SK-N-SH (cell line): ENCODE results near the gene CENPX. TPM values are rescaled to one million over a fixed set of nuclear protein-coding genes. Genes with fewer than 3 reads are reported as not detected.

Experiments used
- CTCF ChIA-PET: fragments of 300-600, 350-600 bp; formaldehyde crosslinking; extraction: SDS; loops from one replicate; lab custom pipeline; 2021; lab: Yijun Ruan, JAX
- POLR2A ChIA-PET: fragments of 350-600 bp; sonication (Branson Sonifier 250); formaldehyde crosslinking; extraction: SDS; loops from one replicate; lab custom pipeline; 2020; ENCODE audit warnings: antibody characterized with exemption, inconsistent platforms; lab: Yijun Ruan, JAX
- DNase-seq: peaks from one replicate; pipeline ENCODE4 v3.0.0; 2012
- H2AFZ ChIP-seq: fragments of 200-600 bp; sonication (generic); 2 replicates; pipeline ENCODE4 v1.8.1; 2016; ENCODE audit warnings: antibody characterized with exemption, mild to moderate bottlenecking, low read depth
- H3F3A ChIP-seq: fragments of 200-600 bp; sonication (generic); replicated peaks from 2 replicates; pipeline ENCODE3; 2016; ENCODE audit warnings: antibody characterized with exemption, mild to moderate bottlenecking; ENCODE audit not compliant: insufficient read depth
- H3K27ac ChIP-seq, 2 experiments: fragments of 200-500 bp in 1 of 2; fragments of 200-600 bp in 1 of 2; sonication (Bioruptor generic) in 1 of 2; sonication (generic), shearing (Covaris generic) in 1 of 2; 2 replicates each; pipeline versions ENCODE4 v1.5.1 to v1.6.1; 2014 to 2016; ENCODE audit warnings: low read depth in 2 of 2, inconsistent platforms in 1 of 2, low read length in 1 of 2, mild to moderate bottlenecking in 1 of 2, mixed read lengths in 1 of 2
- H3K27me3 ChIP-seq: fragments of 200-600 bp; sonication (generic), shearing (Covaris generic); 2 replicates; pipeline ENCODE4 v1.6.1; 2016; ENCODE audit warnings: mixed run types; ENCODE audit not compliant: insufficient read depth
- H3K36me3 ChIP-seq, 2 experiments: fragments of 200-500 bp in 1 of 2; fragments of 200-600 bp in 1 of 2; sonication (Bioruptor generic) in 1 of 2; sonication (generic) in 1 of 2; replicated peaks in 1 of 2; 2 replicates each; pipeline versions ENCODE3 to v1.5.1; 2014 to 2016; ENCODE audit warnings: low read length in 1 of 2, mild to moderate bottlenecking in 1 of 2; ENCODE audit not compliant: insufficient read depth in 2 of 2, control insufficient read depth in 1 of 2
- H3K4me1 ChIP-seq, 2 experiments: fragments of 200-500 bp in 1 of 2; fragments of 200-600 bp in 1 of 2; sonication (Bioruptor generic) in 1 of 2; sonication (generic), shearing (Covaris generic) in 1 of 2; 2 replicates each; pipeline versions ENCODE4 v1.5.1 to v1.6.1; 2014 to 2016; ENCODE audit warnings: low read depth in 1 of 2, low read length in 1 of 2, mixed run types in 1 of 2; ENCODE audit not compliant: insufficient read depth in 2 of 2, control insufficient read depth in 1 of 2
- H3K4me2 ChIP-seq: fragments of 200-600 bp; sonication (generic), shearing (Covaris generic); 2 replicates; pipeline ENCODE4 v1.6.1; 2017; ENCODE audit warnings: mixed run types
- H3K4me3 ChIP-seq, 2 experiments: fragments of 200-500 bp in 1 of 2; fragments of 200-600 bp in 1 of 2; sonication (Bioruptor generic) in 1 of 2; sonication (generic), shearing (Covaris generic) in 1 of 2; 2 replicates each; pipeline versions ENCODE4 v1.5.1 to v1.8.1; 2014 to 2016; ENCODE audit warnings: low read depth in 2 of 2, inconsistent platforms in 1 of 2, low read length in 1 of 2, mild to moderate bottlenecking in 1 of 2, mixed read lengths in 1 of 2, moderate library complexity in 1 of 2
- H3K79me2 ChIP-seq: fragments of 200-600 bp; sonication (generic); 2 replicates; pipeline ENCODE4 v1.8.1; 2017; ENCODE audit warnings: mild to moderate bottlenecking; ENCODE audit not compliant: insufficient read depth
- H3K9ac ChIP-seq: fragments of 200-600 bp; sonication (generic); 2 replicates; pipeline ENCODE4 v1.6.1; 2017; ENCODE audit warnings: mixed run types
- H3K9me2 ChIP-seq: fragments of 200-600 bp; sonication (generic); 2 replicates; pipeline ENCODE4 v1.6.1; 2017; ENCODE audit warnings: mixed run types
- H3K9me3 ChIP-seq: fragments of 200-600 bp; sonication (generic); 2 replicates; pipeline ENCODE4 v1.6.1; 2017; ENCODE audit warnings: mixed run types, mild to moderate bottlenecking, moderate library complexity
- H4K20me1 ChIP-seq: fragments of 200-600 bp; sonication (generic); 2 replicates; pipeline ENCODE4 v1.6.1; 2017; ENCODE audit warnings: mild to moderate bottlenecking, mixed run types; ENCODE audit not compliant: insufficient read depth
- CHD2 ChIP-seq: fragments of 150-350 bp; IDR thresholded peaks from 2 replicates; pipeline ENCODE4 v1.6.1; 2018; ENCODE audit warnings: low read length; ENCODE audit not compliant: partially characterized antibody
- ELF1 ChIP-seq: IDR thresholded peaks from 2 replicates; pipeline ENCODE4 v1.4.0; 2012
- EZH2phosphoT487 ChIP-seq: fragments of 200-600 bp; sonication (generic); IDR thresholded peaks from 2 replicates; pipeline ENCODE4 v1.6.1; 2017; ENCODE audit warnings: low read depth, mixed run types, mild to moderate bottlenecking, antibody characterized with exemption, moderate library complexity, borderline replicate concordance
- FOSL2 ChIP-seq: IDR thresholded peaks from 2 replicates; pipeline ENCODE4 v1.4.0; 2012; ENCODE audit warnings: low read depth, mild to moderate bottlenecking, moderate library complexity, borderline replicate concordance
- GABPA ChIP-seq: IDR thresholded peaks from 2 replicates; pipeline ENCODE4 v1.4.0; 2012; ENCODE audit warnings: low read depth, mild to moderate bottlenecking
- GATA2 ChIP-seq: sonication (generic); formaldehyde crosslinking; IDR thresholded peaks from 2 replicates; pipeline ENCODE4 v1.5.0; 2020; ENCODE audit warnings: mild to moderate bottlenecking, missing genetic modification reagents
- JUND ChIP-seq: IDR thresholded peaks from 2 replicates; pipeline ENCODE4 v1.4.0; 2012
- MAX ChIP-seq: IDR thresholded peaks from 2 replicates; pipeline ENCODE4 v1.4.0; 2012; ENCODE audit warnings: low read depth
- MEF2A ChIP-seq: IDR thresholded peaks from 2 replicates; pipeline ENCODE4 v1.4.0; 2012; ENCODE audit warnings: low read depth, borderline replicate concordance
- MXI1 ChIP-seq: IDR thresholded peaks from 2 replicates; pipeline ENCODE4 v1.6.1; 2012; ENCODE audit warnings: mild to moderate bottlenecking, low read depth, low read length, improper control_type of control experiment
- NFIC ChIP-seq: IDR thresholded peaks from 2 replicates; pipeline ENCODE4 v1.4.0; 2012; ENCODE audit warnings: borderline replicate concordance
- POLR2AphosphoS5 ChIP-seq: IDR thresholded peaks from 2 replicates; pipeline ENCODE4 v1.6.1; 2012; ENCODE audit warnings: low read depth, low read length
- SIN3A ChIP-seq: IDR thresholded peaks from 2 replicates; pipeline ENCODE4 v1.6.1; 2012; ENCODE audit warnings: low read depth, mild to moderate bottlenecking, low read length, moderate library complexity, borderline replicate concordance
- SMC3 ChIP-seq: IDR thresholded peaks from 2 replicates; pipeline ENCODE4 v1.6.1; 2012; ENCODE audit warnings: low read depth, low read length, improper control_type of control experiment
- TAF1 ChIP-seq: IDR thresholded peaks from 2 replicates; pipeline ENCODE4 v1.6.1; 2012; ENCODE audit warnings: low read depth, mild to moderate bottlenecking, low read length, moderate library complexity, borderline replicate concordance
- TCF12 ChIP-seq: IDR thresholded peaks from 2 replicates; pipeline ENCODE4 v1.4.0; 2012
- USF2 ChIP-seq: fragments of 150-350 bp; IDR thresholded peaks from 2 replicates; pipeline ENCODE4 v1.6.1; 2017; ENCODE audit warnings: antibody characterized with exemption, low read length, low read depth, borderline replicate concordance
- YY1 ChIP-seq: IDR thresholded peaks from 2 replicates; pipeline ENCODE4 v1.4.0; 2012; ENCODE audit warnings: low read depth, mild to moderate bottlenecking
- WGBS: methylation state at CpG from one replicate; pipeline ENCODE4 v1.1.6; 2017; ENCODE audit warnings: low lambda C conversion rate; 5-methylcytosine and 5-hydroxymethylcytosine counted together
- polyA plus RNA-seq, 3 experiments: library from polyadenylated mRNA; depleted of rRNA; stranded (reverse); fragments of >200 nt; gene quantifications; 2 replicates each; pipeline ENCODE4 v1.2.3, GENCODE V29; 2012
- TF ChIP-seq, protein P1 (sequence below): IDR thresholded peaks from 2 replicates; pipeline ENCODE4 v1.6.1; 2012; ENCODE audit warnings: mild to moderate bottlenecking, low read depth, low read length, moderate library complexity
- TF ChIP-seq, protein P2 (sequence below): IDR thresholded peaks from 2 replicates; pipeline ENCODE4 v1.4.0; 2012; ENCODE audit warnings: low read depth, borderline replicate concordance

The CENPX gene
- polyA plus RNA-seq, 1 of the 3 experiments (the other 2 are of a cell fraction), result 255 TPM

- peak overlapping the region; percentile 81 to 95 for H3K4me3 ChIP-seq
- peaks cover 26% of the 10 kb centered on the region for H3K79me2 ChIP-seq
- TF ChIP-seq FOSL2 (no peak), MEF2A (no peak), MAX (peak; percentile 38; the same call in 1 of the 2 replicates), NFIC (no peak), GABPA (no peak), SIN3A (0 out of 2 replicates have a peak, but pooled peaks have one; percentile 56), MXI1 (peak; percentile 90), CHD2 (peak; percentile 71), JUND (no peak)
- 2% methylated on average over 18 of the region's 47 CpGs for WGBS
- no peaks in the 10 kb centered on the region for H3K27me3 ChIP-seq
- H3K36me3 ChIP-seq, result peaks cover 12 to 39% of the 10 kb centered on the region in 2 experiments
- H2AFZ ChIP-seq, result no peak overlapping the region
- H3K4me1 ChIP-seq, result peaks cover 12 to 21% of the 10 kb centered on the region in 2 experiments; a peak in 2 of 4 replicates
- H3K9me2 ChIP-seq, result no peaks in the 10 kb centered on the region
- H3K9me3 ChIP-seq, result no peaks in the 10 kb centered on the region
- H3F3A ChIP-seq, result peaks cover 12% of the 10 kb centered on the region
- H3K4me2 ChIP-seq, result peak overlapping the region; percentile 100
- ChIA-PET CTCF (interaction anchor here (0.7 to 8.0 kb wide), 7 partner anchors 9 to 90 kb away, joined by 3 to 47 read pairs (median 4); partner anchors contain the start of genes DCXR, GPS1, RAC3 and RFNG), POLR2A (interaction anchor here (0.6 to 1.0 kb wide), 3 partner anchors 13 to 34 kb away, joined by 3 read pairs; partner anchors contain the start of gene DCXR)
- no peak for DNase-seq
- no peaks in the 10 kb centered on the region for H4K20me1 ChIP-seq
- H3K27ac ChIP-seq, result peak overlapping the region in 1 of 2 experiments; percentile 24; a peak in 1 of 4 replicates
- H3K9ac ChIP-seq, result peak overlapping the region; percentile 89
Measured at GRCh38 chr17:82065193-82065637, 42.5 kb upstream of the CENPX start.

GRCh38 chr17:82064433-82065192 lies 41.9 kb upstream of the CENPX start:
- H3K27ac ChIP-seq, result no peak overlapping the region
- peaks cover 16 to 45% of the 10 kb centered on the region in 2 experiments for H3K36me3 ChIP-seq
- H2AFZ ChIP-seq, result no peak overlapping the region
- no peak for DNase-seq
- ChIA-PET POLR2A (interaction anchor here (0.6 kb wide), 1 partner anchor 34 kb away, joined by 3 read pairs; no protein-coding TSS in a partner anchor), CTCF (interaction anchor here (1.2 to 8.0 kb wide), 6 partner anchors 8 to 43 kb away, joined by 3 to 47 read pairs (median 6); partner anchors contain the start of genes DCXR, GPS1, RAC3 and RFNG)
- peaks cover 18% of the 10 kb centered on the region for H3F3A ChIP-seq
- no peaks in the 10 kb centered on the region for H3K9me2 ChIP-seq
- no peaks in the 10 kb centered on the region for H3K27me3 ChIP-seq
- peaks cover 26% of the 10 kb centered on the region for H3K79me2 ChIP-seq
- no peaks in the 10 kb centered on the region for H3K9me3 ChIP-seq
- 28% methylated on average over 21 of the region's 36 CpGs for WGBS
- H3K4me1 ChIP-seq, result peaks cover 12 to 21% of the 10 kb centered on the region in 2 experiments; a peak in 2 of 4 replicates
- H3K9ac ChIP-seq, result peak overlapping the region; percentile 89
- peak overlapping the region; percentile 100 for H3K4me2 ChIP-seq
- H4K20me1 ChIP-seq, result no peaks in the 10 kb centered on the region
- peak overlapping the region; percentile 81 to 95 for H3K4me3 ChIP-seq
- TF ChIP-seq SMC3 (no peak), JUND (no peak), TCF12 (no peak), ELF1 (no peak), EZH2phosphoT487 (no peak), GATA2 (CRISPR knock-in tag) (no peak), POLR2AphosphoS5 (no peak), USF2 (no peak), YY1 (no peak), TAF1 (no peak)
- TF ChIP-seq, protein P1, sequence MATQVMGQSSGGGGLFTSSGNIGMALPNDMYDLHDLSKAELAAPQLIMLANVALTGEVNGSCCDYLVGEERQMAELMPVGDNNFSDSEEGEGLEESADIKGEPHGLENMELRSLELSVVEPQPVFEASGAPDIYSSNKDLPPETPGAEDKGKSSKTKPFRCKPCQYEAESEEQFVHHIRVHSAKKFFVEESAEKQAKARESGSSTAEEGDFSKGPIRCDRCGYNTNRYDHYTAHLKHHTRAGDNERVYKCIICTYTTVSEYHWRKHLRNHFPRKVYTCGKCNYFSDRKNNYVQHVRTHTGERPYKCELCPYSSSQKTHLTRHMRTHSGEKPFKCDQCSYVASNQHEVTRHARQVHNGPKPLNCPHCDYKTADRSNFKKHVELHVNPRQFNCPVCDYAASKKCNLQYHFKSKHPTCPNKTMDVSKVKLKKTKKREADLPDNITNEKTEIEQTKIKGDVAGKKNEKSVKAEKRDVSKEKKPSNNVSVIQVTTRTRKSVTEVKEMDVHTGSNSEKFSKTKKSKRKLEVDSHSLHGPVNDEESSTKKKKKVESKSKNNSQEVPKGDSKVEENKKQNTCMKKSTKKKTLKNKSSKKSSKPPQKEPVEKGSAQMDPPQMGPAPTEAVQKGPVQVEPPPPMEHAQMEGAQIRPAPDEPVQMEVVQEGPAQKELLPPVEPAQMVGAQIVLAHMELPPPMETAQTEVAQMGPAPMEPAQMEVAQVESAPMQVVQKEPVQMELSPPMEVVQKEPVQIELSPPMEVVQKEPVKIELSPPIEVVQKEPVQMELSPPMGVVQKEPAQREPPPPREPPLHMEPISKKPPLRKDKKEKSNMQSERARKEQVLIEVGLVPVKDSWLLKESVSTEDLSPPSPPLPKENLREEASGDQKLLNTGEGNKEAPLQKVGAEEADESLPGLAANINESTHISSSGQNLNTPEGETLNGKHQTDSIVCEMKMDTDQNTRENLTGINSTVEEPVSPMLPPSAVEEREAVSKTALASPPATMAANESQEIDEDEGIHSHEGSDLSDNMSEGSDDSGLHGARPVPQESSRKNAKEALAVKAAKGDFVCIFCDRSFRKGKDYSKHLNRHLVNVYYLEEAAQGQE, result no peak
- TF ChIP-seq, protein P2, sequence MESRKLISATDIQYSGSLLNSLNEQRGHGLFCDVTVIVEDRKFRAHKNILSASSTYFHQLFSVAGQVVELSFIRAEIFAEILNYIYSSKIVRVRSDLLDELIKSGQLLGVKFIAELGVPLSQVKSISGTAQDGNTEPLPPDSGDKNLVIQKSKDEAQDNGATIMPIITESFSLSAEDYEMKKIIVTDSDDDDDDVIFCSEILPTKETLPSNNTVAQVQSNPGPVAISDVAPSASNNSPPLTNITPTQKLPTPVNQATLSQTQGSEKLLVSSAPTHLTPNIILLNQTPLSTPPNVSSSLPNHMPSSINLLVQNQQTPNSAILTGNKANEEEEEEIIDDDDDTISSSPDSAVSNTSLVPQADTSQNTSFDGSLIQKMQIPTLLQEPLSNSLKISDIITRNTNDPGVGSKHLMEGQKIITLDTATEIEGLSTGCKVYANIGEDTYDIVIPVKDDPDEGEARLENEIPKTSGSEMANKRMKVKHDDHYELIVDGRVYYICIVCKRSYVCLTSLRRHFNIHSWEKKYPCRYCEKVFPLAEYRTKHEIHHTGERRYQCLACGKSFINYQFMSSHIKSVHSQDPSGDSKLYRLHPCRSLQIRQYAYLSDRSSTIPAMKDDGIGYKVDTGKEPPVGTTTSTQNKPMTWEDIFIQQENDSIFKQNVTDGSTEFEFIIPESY, result no peak
